Measurements from ENCODE around the gene CRCP. TPM values are rescaled to one million over a fixed set of nuclear protein-coding genes. Genes with fewer than 3 reads are reported as not detected.

The CRCP gene
- total RNA-seq, 2 experiments from 2014 or later = 25.5 to 25.9 TPM

DNA sequence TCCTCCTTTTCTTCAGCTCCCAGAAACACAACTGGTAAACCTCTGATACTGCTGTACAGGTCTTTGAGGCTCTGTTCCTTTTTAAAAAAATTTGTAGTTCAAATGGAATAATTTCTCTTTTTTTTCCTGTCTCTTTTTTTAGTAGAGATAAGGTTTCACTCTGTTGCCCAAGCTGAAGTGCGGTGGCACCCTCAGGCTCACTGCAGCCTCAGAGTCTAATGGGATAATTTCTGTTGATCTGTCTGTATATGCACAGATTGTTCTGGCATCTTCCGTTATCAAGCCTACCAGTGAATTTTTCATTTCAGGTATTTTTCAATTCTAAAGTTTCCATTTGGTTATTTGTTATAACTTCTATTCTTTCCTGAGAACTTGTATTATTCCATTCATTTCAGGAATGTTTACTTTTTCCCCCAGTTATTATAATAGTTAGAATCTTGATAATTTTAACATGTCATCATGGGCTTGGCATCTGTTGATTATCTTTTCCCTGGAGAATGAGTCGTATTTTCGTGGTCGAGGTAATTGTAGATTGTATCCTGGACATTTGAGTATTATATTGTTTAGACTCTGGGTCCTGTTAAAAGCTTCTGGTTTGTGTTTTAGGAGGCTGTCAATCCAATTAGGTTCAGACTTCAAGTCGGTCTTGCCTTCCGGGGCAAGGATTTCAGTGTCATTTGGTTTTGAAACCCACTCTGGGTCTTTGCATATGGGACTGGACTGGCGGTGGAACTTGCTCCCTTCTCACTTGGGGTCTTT, 24.5 kb downstream of the CRCP start:
- ATAC-seq (no peak), DNase-seq (no peak)
- H3K36me3 Mint-ChIP-seq (ENCODE audit: low read depth) = peaks cover 53% of the 10 kb centered on the region
- no peak overlapping the region for H3K27ac Mint-ChIP-seq
- intact Hi-C loops (cut with micrococcal nuclease) = no loop called here
- no peaks in the 10 kb centered on the region for H3K4me1 Mint-ChIP-seq (ENCODE audit: low read depth)
- TF ChIP-seq, protein P1, sequence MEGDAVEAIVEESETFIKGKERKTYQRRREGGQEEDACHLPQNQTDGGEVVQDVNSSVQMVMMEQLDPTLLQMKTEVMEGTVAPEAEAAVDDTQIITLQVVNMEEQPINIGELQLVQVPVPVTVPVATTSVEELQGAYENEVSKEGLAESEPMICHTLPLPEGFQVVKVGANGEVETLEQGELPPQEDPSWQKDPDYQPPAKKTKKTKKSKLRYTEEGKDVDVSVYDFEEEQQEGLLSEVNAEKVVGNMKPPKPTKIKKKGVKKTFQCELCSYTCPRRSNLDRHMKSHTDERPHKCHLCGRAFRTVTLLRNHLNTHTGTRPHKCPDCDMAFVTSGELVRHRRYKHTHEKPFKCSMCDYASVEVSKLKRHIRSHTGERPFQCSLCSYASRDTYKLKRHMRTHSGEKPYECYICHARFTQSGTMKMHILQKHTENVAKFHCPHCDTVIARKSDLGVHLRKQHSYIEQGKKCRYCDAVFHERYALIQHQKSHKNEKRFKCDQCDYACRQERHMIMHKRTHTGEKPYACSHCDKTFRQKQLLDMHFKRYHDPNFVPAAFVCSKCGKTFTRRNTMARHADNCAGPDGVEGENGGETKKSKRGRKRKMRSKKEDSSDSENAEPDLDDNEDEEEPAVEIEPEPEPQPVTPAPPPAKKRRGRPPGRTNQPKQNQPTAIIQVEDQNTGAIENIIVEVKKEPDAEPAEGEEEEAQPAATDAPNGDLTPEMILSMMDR (IDR thresholded peaks at IDR 0.05) = no peak
- H3K9me3 Mint-ChIP-seq = no peaks in the 10 kb centered on the region
- ChIA-PET POLR2A (no interaction called here), CTCF (no interaction called here)
- no peaks in the 10 kb centered on the region for H3K27me3 Mint-ChIP-seq
- no peak overlapping the region for H3K4me3 Mint-ChIP-seq

DNA sequence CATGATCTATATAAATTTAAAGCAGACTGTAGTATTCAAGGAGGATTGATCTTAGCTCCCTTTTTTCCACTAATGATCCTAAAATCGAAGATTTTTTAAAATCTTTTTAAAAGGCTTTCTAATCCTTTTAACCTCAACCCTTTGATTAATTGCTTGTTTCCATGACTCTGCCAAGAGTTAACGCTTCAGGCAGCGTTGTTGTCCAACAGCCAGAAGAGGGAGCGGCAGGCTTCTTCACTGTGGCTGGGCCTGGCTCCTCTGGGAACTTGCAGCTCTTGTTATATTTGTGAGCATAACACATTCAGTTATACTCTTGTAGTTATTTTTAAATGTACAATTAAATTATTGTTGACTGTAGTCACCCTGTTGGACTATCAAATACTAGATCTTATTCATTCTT, 26.3 kb downstream of the CRCP start:
- Mint-ChIP-seq H3K4me3 (no peak overlapping the region), H3K27me3 (no peaks in the 10 kb centered on the region), H3K4me1 (ENCODE audit: low read depth) (no peaks in the 10 kb centered on the region), H3K27ac (no peak overlapping the region), H3K9me3 (no peaks in the 10 kb centered on the region), H3K36me3 (ENCODE audit: low read depth) (peaks cover 52% of the 10 kb centered on the region)
- intact Hi-C loops (cut with micrococcal nuclease) = no loop called here
- ChIA-PET CTCF (no interaction called here), POLR2A (interaction anchor here (1.4 kb wide), 1 partner anchor 10 kb away, joined by 3 read pairs; no protein-coding TSS in a partner anchor)
- DNase-seq = no peak
- ATAC-seq = no peak
- TF ChIP-seq, protein P1 (IDR thresholded peaks at IDR 0.05) = no peak

DNA sequence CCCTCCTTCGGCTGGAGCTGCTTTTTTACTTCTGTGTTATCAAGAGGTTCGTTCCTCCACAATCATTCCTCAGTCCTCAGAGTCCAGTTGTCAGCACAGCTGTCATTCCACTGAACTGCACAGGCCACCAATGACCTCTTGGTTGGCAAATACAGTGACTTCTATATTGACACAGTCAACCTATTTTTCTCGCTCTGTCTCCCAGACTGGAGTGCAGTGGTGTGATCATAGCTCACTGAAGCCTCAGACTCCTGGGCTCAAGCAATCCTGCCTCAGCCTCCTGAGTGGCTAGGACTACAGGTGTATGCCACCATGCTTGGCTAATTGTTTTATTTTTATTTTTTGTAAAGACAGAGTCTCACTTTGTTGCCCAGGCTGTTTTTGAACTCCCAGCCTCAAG, 27.7 kb downstream of the CRCP start:
- ChIA-PET POLR2A (no interaction called here), CTCF (no interaction called here)
- Mint-ChIP-seq H3K27me3 (no peaks in the 10 kb centered on the region), H3K9me3 (no peaks in the 10 kb centered on the region), H3K36me3 (ENCODE audit: low read depth) (peaks cover 53% of the 10 kb centered on the region), H3K27ac (no peak overlapping the region), H3K4me1 (ENCODE audit: low read depth) (peaks cover 6% of the 10 kb centered on the region), H3K4me3 (no peak overlapping the region)
- TF ChIP-seq, protein P1 (IDR thresholded peaks at IDR 0.05) = no peak
- DNase-seq = no peak
- intact Hi-C loops (cut with micrococcal nuclease) = no loop called here
- ATAC-seq = no peak

DNA sequence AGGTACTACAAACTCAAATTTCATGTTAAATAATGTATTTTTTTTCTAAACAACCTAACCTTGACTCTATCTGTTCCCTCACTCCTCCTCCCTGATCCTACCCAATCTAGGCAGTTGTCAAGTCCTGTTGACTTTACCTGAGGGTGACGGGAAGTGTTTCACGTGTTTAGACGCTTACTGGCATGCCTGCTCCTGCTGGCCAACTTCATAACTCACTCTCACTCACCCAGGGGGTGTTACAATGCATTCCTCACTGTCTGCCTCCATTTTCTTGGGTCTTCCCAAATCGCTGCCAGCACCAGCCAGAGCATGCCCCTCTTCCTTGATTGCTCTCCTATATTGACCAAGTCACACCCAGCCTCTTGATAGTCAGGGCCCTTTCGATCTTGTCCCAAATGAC, 28.3 kb downstream of the CRCP start:
- Mint-ChIP-seq H3K4me1 (ENCODE audit: low read depth) (peaks cover 11% of the 10 kb centered on the region), H3K36me3 (ENCODE audit: low read depth) (peaks cover 50% of the 10 kb centered on the region), H3K27me3 (no peaks in the 10 kb centered on the region), H3K9me3 (no peaks in the 10 kb centered on the region), H3K4me3 (no peak overlapping the region), H3K27ac (no peak overlapping the region)
- DNase-seq = no peak
- CTCF ChIA-PET = no interaction called here
- intact Hi-C loops (cut with micrococcal nuclease) = no loop called here
- TF ChIP-seq, protein P1 (IDR thresholded peaks at IDR 0.05) = no peak
- POLR2A ChIA-PET = no interaction called here
- no peak for ATAC-seq

DNA sequence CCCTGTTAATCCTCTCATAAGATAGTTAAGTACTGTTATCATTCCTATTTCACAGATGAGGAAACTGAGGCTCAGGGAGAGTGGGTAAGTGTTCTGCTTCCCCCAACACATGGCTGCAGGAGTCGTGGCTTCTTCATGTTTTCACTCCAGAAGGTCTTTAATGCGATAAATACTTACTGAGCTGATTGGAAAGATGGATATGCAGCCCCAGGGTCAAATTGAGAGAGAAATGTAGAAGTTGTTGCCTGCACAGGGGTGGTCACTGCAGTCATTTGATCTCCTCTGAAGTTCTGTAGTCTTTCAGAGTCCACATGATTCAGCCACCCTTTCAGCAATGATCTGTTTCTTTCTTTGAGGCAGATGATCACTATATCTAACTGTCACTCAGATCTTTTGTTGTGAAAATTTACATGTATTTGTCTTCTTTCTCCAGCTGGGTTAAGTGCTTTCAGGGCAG, 29.3 kb downstream of the CRCP start:
- H3K27ac Mint-ChIP-seq = no peak overlapping the region
- peaks cover 20% of the 10 kb centered on the region for H3K4me1 Mint-ChIP-seq (ENCODE audit: low read depth)
- DNase-seq (no peak), ATAC-seq (no peak)
- intact Hi-C loops (cut with micrococcal nuclease) = no loop called here
- H3K9me3 Mint-ChIP-seq = no peaks in the 10 kb centered on the region
- H3K27me3 Mint-ChIP-seq = no peaks in the 10 kb centered on the region
- CTCF ChIA-PET = no interaction called here
- H3K4me3 Mint-ChIP-seq = no peak overlapping the region
- TF ChIP-seq, protein P1 (IDR thresholded peaks at IDR 0.05) = no peak
- peaks cover 50% of the 10 kb centered on the region for H3K36me3 Mint-ChIP-seq (ENCODE audit: low read depth)
- POLR2A ChIA-PET = no interaction called here

Measured in activated CD8-positive, alpha-beta T cell treated with anti-CD3 and anti-CD28 coated beads for 36 hours (primary cell).